Activated CD8-positive, alpha-beta memory T cell treated with anti-CD3 and anti-CD28 coated beads, Interleukin-2, amount 50 U/mL, for 4 hours (primary cell): ENCODE data around the gene CFDP1.
"Not testable (repeated sequence)": the region's sequence is repeated elsewhere in the genome, so short reads cannot be mapped to it uniquely, and the experiment has no call there.

Experiments used
- DNase-seq: peaks from one replicate; pipeline ENCODE4 v3.0.0-alpha.2; 2020

Gene CFDP1

GRCh38 chr16:75288181-75288580 lies 145.1 kb downstream of the CFDP1 start:
- no peak for DNase-seq

GRCh38 chr16:75287708-75288107 lies 145.6 kb downstream of the CFDP1 start:
- DNase-seq, result no peak

GRCh38 chr16:75286389-75286788 lies 146.9 kb downstream of the CFDP1 start:
- DNase-seq, result no peak

GRCh38 chr16:75282466-75283281 lies 150.6 kb downstream of the CFDP1 start:
- DNase-seq, result no peak

GRCh38 chr16:75281826-75282225 lies 151.5 kb downstream of the CFDP1 start:
- no peak for DNase-seq

- DNase-seq, result not testable (repeated sequence)
Measured at GRCh38 chr16:75281009-75281408, 152.3 kb downstream of the CFDP1 start.

GRCh38 chr16:75280331-75280804 lies 152.9 kb downstream of the CFDP1 start:
- no peak for DNase-seq

- no peak for DNase-seq
Measured at GRCh38 chr16:75279305-75279704, 154.0 kb downstream of the CFDP1 start.

- DNase-seq, result no peak
Measured at GRCh38 chr16:75273054-75273925, 160.0 kb downstream of the CFDP1 start.

- not testable (repeated sequence) for DNase-seq
Measured at GRCh38 chr16:75272629-75273028, 160.7 kb downstream of the CFDP1 start.

- DNase-seq, result no peak
Measured at GRCh38 chr16:75272097-75272551, 161.2 kb downstream of the CFDP1 start.

- no peak for DNase-seq
Measured at GRCh38 chr16:75271441-75272096, 161.7 kb downstream of the CFDP1 start.

- not testable (repeated sequence) for DNase-seq
Measured at GRCh38 chr16:75269358-75269757, 163.9 kb downstream of the CFDP1 start.

- DNase-seq, result no peak
Measured at GRCh38 chr16:75267631-75268264, 165.6 kb downstream of the CFDP1 start.

GRCh38 chr16:75266738-75267630 lies 166.3 kb downstream of the CFDP1 start:
- DNase-seq, result no peak

GRCh38 chr16:75265911-75266701 lies 167.2 kb downstream of the CFDP1 start:
- DNase-seq, result no peak

GRCh38 chr16:75264999-75265910 lies 168.0 kb downstream of the CFDP1 start:
- no peak for DNase-seq

- no peak for DNase-seq
Measured at GRCh38 chr16:75264457-75264998, 168.8 kb downstream of the CFDP1 start.

- DNase-seq, result no peak
Measured at GRCh38 chr16:75263963-75264445, 169.3 kb downstream of the CFDP1 start.
